ENCODE measurements around the gene ARHGEF9. TPM values are rescaled to one million over a fixed set of nuclear protein-coding genes. Genes with fewer than 3 reads are reported as not detected.
"Not testable (repeated sequence)": the region's sequence is repeated elsewhere in the genome, so short reads cannot be mapped to it uniquely, and the experiment has no call there.

Gene ARHGEF9
- 100 to 1,000 TPM in 1 of 2 donors, 10 to 100 TPM in 1; 97.9 to 116 TPM for total RNA-seq

DNA sequence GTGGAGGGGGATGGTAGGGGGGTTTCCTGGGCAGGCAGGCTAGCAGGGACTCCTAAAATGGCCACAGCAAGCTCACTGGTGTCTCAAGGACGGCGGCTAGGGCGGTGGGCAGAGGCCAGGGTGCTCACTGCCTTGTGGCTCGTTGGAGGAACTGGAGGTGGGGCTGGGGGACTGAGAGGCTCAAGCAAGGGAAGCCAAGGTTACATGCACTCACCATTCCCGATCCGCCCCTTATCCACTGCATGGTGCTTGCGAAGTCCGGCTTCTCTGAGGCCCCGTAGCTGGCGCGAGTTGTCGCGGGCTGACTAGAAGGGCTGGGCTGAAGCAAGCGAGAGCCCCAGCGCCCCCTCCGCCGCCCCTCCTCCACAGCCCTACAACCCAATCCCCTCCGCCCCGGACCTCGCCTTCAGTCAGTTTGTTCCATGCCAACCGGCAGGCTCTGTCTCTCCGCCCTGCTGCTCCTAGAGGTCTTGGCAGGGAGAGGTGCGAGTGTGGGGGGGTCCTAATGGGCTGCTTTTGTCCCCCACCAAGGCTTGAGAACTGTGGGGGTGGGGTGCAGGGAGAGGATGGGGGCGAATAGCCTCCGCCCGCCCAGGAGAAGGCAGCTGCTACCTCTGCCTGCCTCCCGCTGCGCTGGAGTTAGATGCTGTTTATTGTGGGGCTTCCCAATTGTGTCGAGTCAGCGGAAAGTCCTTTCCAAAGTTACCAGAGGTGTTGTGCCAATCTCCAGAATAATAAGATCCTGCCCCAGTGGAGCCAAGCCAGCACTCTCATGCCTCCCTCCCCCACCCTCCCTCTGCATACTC lies at the start of gene ARHGEF9:
Gene ARHGEF9, minus strand, starts transcription at position 313 of the 806 bp plus-strand sequence. Its CDS starts 69 bp downstream, at position 244.
- ATAC-seq (ENCODE audit: insufficient number of reproducible peaks, low FRiP score, low read depth), result no peak
- peak within 1 kb of the TSS; percentile 80 for H3K4me3 ChIP-seq
- H3K27me3 ChIP-seq (replicated peaks; ENCODE audit: insufficient read depth), result no peaks in the 10 kb centered on the region
- H3K4me1 ChIP-seq (ENCODE audit: control insufficient read depth in 1 of 2, low read depth in 2 of 2), result peaks cover 0 to 10% of the 10 kb centered on the region in 2 donors
- H3K27ac ChIP-seq, result peak within 1 kb of the TSS in 1 of 2 donors; percentile 35
- no peaks in the 10 kb centered on the region for H3K36me3 ChIP-seq
- TF ChIP-seq CTCF (IDR thresholded peaks at IDR 0.05), result no peak
- no peaks in the 10 kb centered on the region for H3K9me3 ChIP-seq
- DNase-seq (ENCODE audit: low spot score), result no peak

GRCh38 chrX:63825446-63825845 lies 40.4 kb upstream of the ARHGEF9 start:
- not testable (repeated sequence) for H3K9me3 ChIP-seq; DNase-seq (ENCODE audit: low spot score); ATAC-seq (ENCODE audit: insufficient number of reproducible peaks, low FRiP score, low read depth); H3K4me3 ChIP-seq; H3K27ac ChIP-seq; H3K36me3 ChIP-seq; H3K4me1 ChIP-seq (ENCODE audit: control insufficient read depth in 1 of 2, low read depth in 2 of 2); H3K27me3 ChIP-seq (replicated peaks; ENCODE audit: insufficient read depth)

DNA sequence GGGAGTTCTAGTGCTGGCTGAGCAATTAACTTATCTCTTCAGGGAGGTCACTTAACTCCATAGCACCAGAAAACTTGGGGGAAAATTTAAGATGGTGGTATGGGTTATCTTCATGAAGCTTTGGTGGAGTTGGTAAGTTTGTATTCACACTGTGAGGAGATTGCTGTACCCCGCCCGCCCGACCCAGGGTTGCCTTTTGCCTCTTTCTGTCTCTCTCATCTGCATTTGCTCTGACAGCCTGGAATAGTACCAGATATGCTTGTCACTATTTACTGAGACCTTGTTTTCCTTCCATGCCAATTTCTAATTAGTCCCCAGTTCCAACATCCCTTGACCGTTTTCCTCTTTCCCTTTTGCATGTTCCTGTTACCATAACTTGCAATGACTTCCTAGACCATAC lies 33.1 kb upstream of the ARHGEF9 start:
- Histone ChIP-seq H3K4me3 (no peak overlapping the region), H3K36me3 (no peaks in the 10 kb centered on the region), H3K9me3 (no peaks in the 10 kb centered on the region), H3K4me1 (ENCODE audit: control insufficient read depth in 1 of 2, low read depth in 2 of 2) (no peaks in the 10 kb centered on the region), H3K27ac (no peak overlapping the region), H3K27me3 (replicated peaks; ENCODE audit: insufficient read depth) (no peaks in the 10 kb centered on the region)
- TF ChIP-seq CTCF (IDR thresholded peaks at IDR 0.05), result no peak
- DNase-seq (ENCODE audit: low spot score) (no peak), ATAC-seq (ENCODE audit: insufficient number of reproducible peaks, low FRiP score, low read depth) (no peak)

DNA sequence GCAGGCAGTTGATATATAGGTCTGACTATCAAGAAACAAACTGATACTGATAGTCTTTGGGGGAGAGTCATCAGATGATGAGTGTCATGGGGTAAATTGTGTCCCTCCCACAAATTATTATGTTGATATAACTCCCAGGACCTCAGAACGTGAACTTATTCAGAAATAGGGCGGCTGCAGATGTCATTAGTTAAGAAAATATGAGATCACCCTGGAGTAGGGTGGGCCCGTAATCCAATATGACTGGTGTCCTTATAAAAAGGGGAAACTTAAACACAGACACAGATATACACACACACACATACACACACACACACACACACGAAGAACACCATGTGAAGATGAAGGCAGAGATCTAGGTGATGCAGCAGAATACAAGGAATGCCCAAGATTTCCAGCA lies 32.7 kb upstream of the ARHGEF9 start:
- no peak overlapping the region for H3K27ac ChIP-seq
- no peak for TF ChIP-seq CTCF (IDR thresholded peaks at IDR 0.05)
- H3K36me3 ChIP-seq, result no peaks in the 10 kb centered on the region
- ATAC-seq (ENCODE audit: insufficient number of reproducible peaks, low FRiP score, low read depth), result no peak
- no peaks in the 10 kb centered on the region for H3K27me3 ChIP-seq (replicated peaks; ENCODE audit: insufficient read depth)
- DNase-seq (ENCODE audit: low spot score), result no peak
- no peaks in the 10 kb centered on the region for H3K9me3 ChIP-seq
- H3K4me3 ChIP-seq, result no peak overlapping the region
- H3K4me1 ChIP-seq (ENCODE audit: control insufficient read depth in 1 of 2, low read depth in 2 of 2), result no peaks in the 10 kb centered on the region

GRCh38 chrX:63812823-63813222 lies 27.8 kb upstream of the ARHGEF9 start:
- no peaks in the 10 kb centered on the region for H3K27me3 ChIP-seq (replicated peaks; ENCODE audit: insufficient read depth)
- no peak overlapping the region for H3K27ac ChIP-seq
- TF ChIP-seq CTCF (IDR thresholded peaks at IDR 0.05), result no peak
- no peaks in the 10 kb centered on the region for H3K9me3 ChIP-seq
- no peaks in the 10 kb centered on the region for H3K36me3 ChIP-seq
- no peak overlapping the region for H3K4me3 ChIP-seq
- no peaks in the 10 kb centered on the region for H3K4me1 ChIP-seq (ENCODE audit: control insufficient read depth in 1 of 2, low read depth in 2 of 2)
- DNase-seq (ENCODE audit: low spot score) (no peak), ATAC-seq (ENCODE audit: insufficient number of reproducible peaks, low FRiP score, low read depth) (no peak)
